ENCODE results near the gene NCOA7.
"Not testable (repeated sequence)": the region's sequence is repeated elsewhere in the genome, so short reads cannot be mapped to it uniquely, and the experiment has no call there.

The NCOA7 gene

DNA sequence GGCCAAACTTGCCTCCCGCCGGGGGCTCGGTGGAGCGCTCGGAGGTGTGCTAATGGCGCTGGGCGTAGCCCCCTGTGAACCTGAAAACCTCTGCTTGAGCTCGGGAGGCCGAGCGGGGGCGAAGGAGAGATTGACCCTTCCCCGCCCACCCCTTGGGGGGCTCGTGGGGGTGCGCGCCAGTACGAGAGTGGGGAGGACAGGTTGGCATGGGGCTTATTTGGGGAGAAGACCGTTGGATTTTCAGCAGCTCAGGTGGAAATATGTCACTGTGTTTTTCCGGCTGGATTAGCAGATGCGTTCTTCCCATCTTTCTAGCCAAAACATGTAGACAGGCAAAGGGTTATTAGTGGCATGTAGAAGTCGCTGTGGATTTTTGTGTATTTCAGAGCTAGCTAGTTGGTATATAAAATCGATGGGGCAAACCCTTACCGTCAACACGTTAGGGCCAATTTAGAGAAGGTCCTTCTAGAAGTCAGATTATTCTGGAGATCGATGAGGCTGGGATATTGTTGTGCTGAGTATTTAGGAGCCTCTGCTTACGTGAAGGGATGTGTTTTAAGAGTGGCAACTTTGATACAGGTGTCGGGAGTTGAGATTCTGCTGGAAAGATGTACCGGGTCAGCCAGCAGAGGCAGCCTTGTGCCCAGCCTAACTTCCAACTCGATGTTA, 525 bp downstream of the NCOA7 start:
- no peak for DNase-seq (ENCODE audit: low read depth)

DNA sequence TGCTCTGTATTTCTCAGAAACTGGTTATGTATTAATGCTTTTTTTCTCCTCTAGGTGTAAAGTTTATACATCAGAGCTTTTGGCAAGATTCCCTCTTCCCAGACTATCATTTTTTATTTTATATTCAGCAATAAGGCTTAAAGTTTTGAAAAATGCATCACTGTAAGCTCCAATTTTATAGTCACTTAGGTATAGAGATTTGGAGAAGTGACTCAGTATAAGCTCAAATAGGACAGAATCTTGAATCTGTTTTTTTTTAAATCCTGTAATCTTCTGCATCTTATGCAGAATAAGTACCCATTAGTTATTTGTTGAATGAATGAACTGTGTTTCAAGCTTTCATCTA, 1.0 kb downstream of the NCOA7 start:
- DNase-seq (ENCODE audit: low read depth): no peak

DNA sequence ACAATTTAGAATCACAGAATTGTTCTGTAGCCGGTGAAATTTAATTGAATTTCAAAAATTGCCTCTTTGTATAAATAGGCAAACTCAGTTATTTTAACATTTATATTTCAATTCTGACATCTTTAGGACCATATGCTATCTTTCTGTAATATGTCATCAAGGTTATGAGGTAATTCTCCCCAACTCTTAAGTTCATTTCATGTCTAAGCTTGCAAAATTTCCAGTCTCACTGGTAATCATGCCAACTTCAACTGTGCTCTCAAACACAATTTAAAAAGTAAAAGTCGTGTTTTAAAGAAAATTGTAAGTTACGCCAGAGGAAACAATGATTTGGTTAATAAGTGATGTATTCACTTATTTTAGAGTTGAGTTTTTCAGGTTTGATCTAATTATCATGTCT, 1.4 kb downstream of the NCOA7 start:
- no peak for DNase-seq (ENCODE audit: low read depth)

DNA sequence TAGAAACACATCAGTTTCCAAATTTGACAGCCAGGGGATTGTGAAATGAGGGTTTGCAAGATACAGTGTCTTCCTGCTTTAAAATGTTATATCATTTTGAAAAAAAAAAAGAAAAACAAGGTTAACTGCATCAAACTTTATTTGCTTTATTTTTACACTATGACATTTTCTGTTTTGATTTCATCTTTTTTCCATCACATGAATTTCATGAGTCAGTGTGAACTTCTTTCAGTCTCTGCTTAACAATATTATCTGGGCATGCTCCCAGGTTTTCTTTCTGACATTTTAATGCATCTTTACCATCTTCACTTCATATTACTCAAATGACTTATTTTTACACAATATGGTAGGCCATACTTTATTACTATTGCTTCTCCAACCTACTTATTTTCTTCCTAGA, 1.9 kb downstream of the NCOA7 start:
- DNase-seq (ENCODE audit: low read depth): no peak

DNA sequence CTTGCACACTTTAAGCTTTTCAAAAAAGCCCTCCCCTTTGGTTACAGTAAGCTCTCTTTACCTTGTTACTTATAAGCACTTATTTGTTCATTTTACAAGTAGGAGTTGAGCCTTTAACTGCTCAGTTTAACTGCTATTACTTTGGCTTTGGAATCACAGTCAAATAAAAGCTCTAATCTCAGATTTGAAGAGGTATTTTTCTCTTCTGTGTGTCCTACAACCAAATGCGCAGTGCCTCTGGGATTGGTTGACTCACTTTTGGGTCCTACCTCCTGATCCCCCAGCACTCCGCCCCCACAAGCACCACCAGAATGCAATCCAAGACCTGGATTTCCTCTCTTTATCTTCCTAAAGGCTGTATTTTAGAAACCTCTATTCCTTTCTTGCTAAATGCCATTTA, 2.5 kb downstream of the NCOA7 start:
- DNase-seq (ENCODE audit: low read depth): no peak

DNA sequence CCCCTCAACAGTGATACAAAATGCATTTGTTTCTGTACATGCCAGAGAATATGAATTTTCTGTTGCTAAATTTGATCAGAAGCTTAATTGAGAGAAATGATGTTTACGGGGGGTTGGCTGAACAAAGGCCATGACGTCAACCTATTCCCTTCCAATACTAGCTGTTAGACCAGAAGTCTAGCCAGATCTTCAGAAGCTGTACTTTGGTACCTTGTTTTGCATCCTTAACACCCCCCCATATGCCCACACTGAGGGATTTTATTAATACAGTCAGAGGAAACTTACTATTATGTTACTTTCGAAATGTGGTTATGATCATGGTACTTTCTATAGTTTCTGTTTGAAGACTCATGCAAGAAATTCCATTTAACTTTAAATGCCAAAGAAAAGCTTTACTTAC, 3.1 kb downstream of the NCOA7 start:
- no peak for DNase-seq (ENCODE audit: low read depth)

DNA sequence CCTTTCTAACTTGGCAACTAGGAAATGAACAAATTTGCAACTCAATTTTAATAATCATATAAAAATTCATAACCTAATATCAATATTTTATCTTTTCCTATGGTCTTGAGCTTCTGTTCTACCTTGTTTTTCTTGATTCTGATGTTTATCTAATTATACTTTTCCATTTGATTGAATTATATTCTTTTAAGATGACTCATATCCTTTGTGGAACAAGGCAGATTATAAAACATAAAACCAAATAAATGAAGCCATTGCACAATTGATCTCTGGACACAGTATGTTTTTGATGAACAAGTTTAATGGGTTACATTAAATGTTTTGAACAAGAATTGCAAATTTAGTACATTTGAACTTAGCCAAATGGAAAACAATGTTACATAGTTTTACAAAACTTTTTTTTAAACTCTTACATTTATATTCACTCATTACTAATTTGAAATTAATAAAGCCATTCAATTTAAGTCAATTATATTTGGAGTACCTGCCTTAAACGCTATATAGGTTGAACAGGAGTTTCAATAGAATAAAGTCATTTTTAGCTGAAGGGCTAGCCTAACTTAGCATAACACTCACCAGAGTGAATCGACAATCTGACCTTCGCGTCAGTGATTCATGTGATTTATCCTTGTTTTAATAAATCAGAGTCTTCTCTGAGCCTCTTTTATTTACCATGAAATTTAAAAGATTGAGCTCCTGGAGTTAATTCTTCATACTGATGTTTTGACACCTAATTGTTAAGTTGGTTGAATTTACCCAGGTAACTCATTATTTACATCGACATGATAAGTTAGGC, 3.8 kb downstream of the NCOA7 start:
- DNase-seq (ENCODE audit: low read depth): no peak

DNA sequence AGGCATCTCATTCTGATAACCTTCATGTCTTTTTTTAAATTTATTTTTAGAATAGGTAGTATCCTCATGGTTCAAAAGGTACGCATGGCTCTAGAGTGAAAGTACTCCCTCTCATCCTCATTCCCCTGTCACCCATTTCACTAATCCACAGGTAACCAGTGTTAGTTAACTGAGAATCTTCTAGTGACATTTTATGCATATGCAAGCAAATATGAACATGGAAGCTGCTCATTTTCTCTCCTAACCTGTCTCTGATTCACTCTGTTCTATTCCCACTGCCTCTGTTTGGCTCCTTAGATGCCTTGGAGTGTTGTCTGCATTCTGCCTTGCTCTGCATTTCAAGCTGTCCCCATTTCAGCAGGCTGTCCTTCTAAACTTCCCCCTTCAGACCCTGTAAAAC, 4.5 kb downstream of the NCOA7 start:
- DNase-seq (ENCODE audit: low read depth): no peak

DNA sequence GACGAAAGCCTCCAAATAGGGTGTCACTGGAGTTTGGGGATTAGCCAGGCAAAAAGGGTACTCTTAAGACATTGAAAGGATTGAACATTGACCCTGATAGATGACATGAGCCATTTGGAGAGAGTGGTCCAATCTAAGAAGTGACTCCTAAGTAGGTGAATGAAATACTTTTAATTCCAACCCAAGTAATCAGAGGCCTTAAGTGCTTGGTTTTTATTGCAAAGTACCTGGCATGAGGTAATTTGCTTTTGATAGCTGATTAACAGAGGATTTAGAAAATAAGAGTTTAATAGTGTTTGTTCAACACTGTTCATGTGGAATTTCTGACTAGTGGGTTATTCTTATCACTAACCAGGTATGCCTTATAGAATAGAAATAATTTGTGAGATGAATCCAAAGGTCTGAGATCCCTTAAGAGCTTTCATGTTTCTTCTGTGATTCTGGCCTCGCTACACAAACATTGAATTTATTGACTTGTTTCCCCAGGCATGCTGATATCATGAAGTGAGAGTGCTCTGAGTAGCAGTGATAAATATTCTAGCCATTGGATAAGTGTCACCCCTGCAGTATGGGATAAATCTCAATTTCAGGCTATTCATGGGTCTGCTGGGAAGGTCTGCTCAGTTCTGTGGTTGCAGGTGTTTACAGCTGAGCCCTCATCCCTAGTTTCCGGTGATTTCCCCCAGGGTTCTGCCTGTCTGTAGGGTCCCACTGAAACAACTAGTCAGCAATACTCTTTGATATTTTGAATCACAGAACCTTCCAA, 6.5 kb downstream of the NCOA7 start:
- DNase-seq (ENCODE audit: low read depth): no peak

DNA sequence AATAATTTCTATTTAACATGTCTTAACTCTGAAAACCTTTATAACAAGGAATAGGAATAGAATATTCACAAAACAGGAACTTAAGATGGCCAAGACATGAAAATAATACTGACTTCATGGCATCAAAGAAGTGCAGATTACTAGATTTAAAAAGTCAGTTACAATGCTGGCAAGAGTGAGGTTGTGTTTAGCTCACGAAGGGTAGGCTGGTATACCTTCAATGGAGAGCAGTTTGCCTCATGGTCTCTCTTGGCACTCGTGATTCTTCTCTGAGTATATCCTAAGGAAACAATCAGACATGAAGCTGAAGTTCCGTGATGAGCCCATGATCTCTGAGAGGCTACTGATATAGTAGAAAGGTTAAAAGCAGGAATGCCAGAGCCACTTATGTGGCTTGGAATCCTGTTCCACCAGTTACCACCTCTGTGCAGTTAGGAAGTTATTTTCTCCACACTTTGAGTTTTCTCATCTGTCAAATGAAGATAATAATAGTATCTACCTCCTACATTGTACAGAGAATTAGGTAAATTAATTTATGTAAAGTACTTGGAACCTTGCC, 7.2 kb downstream of the NCOA7 start:
- no peak for DNase-seq (ENCODE audit: low read depth)

DNA sequence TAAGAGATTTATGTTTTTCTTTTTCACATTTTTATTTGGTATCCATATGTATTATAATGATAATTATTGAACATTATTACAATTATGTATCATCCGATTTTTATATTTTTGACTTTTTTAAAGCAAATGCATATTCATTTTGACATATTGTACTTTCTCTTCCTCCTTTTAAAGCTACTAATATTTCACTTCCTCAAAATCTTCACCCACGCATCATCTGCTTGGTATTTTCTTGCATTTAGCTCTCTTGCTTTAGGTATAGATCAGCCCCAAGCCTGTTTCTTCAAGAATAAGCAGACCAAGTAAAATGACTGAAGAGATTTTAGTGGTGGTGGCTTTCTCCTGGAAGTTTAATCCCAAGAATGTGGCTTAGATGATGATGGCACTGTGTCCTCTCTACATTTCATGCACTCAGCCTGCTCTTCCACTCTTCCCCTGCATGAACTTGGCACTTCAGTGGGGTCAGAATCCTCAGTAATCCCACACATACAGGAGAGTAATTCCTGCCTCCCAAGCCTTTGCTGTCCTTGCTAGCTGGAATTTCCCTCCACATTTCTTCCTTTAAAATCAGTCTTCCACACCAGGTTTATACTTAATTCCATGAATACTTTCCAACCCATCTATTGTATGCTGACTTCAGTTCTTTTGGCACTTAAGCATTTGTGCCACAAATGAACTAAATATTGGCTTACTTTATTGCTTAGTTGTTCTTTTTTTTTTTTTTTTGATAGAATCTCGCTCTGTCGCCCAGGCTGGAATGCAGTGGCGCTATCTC, 8.2 kb downstream of the NCOA7 start:
- no peak for DNase-seq (ENCODE audit: low read depth)

DNA sequence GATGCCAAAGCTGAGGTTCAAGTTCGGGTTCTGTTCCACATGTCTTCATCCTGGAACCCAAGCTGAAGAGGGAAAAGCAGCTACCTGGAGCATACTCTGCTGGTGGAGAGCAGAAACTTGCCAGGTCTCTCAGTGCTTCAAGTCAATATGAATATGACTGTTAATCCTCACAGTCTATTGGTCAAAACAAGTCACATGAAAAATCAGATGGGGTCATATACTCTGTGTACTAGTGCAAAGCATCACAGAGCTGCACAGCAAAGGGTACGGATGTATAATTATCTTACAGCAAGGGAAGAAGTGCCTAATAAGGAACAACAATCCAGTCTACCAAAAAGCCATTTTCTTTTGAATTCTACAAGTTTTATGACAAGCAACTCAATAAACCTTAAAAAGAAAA, 11.6 kb downstream of the NCOA7 start:
- no peak for DNase-seq (ENCODE audit: low read depth)

DNA sequence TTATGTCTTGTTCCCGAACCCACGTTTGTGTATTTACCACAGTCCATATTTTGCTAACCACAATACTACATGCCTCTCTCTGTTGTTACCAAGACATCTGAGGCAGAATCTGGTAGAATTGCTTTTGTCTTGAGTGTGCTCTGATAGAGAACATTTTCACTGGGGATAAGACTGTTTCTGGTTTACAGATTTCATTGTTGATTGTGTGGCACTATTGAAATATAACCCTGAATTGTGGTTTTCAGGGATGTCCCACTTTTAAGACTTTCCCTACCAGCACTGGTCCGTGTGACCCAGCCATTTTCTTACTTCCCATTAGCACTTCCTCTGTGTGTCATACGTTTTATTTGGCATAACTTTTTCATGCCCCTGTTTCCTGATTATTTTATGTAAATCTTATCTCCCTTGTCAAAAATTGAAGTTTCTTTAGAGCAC, 12.2 kb downstream of the NCOA7 start:
- DNase-seq (ENCODE audit: low read depth): no peak

DNA sequence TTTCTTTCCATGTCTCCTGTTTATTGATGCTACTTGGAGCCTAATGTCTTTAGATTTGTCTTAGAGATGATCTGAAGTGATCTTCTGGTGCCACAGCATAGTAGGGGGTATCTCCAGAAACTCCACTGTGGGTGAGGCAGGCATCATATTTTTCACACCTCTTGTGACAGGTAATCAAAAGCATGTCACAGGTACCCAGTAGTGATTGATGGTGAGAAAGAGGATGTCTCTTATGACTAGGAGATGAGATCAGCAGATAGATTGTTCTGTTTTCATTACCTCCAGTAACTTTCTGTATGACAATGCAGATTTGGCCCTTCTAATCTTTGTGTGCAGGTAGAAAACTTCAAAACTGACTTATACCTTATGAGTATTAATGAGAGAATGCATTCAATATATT, 13.5 kb downstream of the NCOA7 start:
- DNase-seq (ENCODE audit: low read depth): no peak

DNA sequence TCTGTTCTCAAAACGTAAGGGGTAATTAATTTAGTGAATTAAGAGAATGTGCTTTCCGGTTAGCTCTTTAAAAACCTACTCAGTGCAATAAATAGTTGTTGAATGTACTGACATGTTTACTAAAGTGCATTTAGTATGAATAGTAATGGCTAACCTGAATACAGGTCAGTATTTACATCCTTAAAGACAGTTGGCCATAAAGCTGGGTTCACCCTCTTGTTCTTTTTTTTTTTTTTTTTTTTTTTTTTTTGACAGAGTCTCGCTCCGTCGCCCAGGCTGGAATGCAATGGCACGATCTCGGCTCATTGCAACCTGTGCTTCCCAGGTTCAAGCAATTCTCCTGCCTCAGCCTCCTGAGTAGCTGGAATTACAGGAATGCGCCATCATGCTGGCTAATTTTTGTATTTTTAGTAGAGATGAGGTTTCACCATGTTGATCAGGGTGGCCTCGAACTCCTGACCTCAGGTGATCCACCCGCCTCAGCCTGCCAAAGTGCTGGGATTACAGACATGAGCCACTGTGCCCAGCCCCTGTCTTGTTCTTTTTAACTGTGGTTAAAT, 14.2 kb downstream of the NCOA7 start:
- DNase-seq (ENCODE audit: low read depth): not testable (repeated sequence)

DNA sequence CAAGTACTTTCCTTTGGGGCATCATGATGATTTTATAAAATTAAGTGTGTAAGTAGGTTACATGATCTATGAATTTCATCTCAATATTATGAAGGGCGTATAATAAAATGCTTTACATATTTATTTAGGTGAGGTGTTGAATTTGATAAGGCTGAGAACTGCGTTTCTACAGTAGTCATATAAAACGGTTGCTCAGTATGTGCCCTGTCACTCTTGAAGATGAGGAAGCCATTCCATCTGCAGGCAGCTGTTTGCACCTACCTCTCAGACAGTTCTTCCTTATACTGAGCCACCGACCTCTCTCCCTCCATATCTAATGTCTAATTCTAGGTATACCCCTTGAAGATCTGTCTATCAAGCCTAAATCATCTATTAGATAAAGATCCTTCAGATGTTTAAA, 16.1 kb downstream of the NCOA7 start:
- no peak for DNase-seq (ENCODE audit: low read depth)

DNA sequence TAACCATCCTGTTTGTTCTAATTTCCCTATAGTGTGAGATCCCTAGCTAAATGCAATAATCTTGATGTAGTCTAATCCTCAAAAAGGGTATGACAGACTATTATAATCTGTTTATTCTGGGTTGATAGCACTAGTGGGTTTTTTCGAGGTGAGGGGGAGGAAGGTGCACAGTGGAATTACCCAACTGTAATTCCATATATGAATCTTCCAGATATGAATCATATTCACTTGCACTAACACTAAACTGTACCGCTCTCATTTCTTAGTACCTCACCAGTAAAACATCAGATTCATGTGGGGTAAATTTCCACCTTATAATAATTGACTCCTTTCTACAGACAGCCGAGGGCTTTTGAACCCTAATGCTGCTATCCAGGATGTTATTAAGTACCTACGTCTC, 16.5 kb downstream of the NCOA7 start:
- DNase-seq (ENCODE audit: low read depth): no peak

DNA sequence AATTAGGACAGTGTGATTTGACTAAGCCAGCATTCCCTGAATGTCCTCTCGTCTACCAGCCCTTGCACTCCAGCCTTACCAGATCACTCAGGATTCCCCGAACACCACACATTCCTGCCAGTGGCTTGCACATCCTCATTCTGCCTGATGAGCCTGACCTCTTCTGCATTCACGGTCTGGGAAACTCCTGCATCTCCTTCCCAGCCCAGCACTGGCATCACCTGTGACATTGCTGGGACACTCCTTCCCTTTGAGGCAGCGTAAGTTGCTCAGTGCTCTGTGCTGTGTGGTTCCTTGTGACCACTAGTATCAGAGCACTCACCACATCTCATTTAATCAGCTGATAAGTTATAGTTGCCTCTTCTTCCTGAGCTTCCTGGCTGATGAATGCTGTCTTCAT, 17.3 kb downstream of the NCOA7 start:
- DNase-seq (ENCODE audit: low read depth): no peak

DNA sequence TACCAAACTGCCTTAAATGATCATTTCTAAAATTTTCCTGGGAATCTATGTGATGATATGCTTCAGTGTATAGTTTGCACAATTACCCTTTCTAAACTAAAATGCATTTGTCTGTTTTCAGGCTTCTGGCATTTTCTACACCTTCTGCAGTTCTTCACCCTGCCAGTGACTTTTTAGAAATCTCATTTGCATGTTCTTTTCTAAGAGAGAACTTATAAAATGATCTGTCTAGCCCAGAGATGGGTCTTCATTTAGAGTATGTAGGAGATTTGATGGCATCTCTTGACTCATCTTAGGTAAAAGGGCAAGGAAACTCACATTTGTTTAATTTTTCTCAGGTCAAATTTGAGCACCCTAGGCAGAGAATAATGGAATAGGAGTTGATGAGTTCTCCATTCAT, 17.8 kb downstream of the NCOA7 start:
- no peak for DNase-seq (ENCODE audit: low read depth)

DNA sequence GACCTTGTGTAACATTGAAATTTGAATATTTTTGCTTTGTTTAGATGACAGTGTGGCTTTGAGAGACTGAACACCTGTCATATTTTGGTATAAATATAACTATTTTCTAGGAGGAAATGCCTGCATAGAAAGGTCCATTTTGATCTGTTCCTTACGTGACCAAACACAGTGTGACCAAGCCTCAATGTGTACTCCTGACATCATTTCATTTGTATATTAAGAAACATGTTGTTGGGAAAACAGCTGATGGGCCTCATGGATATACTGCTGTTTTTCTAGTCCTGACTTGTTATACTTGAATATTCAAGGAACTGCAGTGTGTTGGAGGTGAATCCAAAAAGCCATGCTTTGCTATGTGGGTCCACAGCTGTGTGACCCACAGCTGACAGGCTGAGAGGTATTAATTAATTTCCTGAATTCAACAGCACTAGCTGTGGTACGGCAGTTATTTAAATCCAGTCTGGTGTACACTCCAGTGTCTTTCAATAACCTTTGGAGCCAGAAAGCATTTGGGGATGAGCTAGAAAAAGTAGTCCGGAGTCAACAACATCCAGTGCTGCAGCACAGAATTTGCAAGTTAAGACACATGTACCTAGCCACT, 18.9 kb downstream of the NCOA7 start:
- no peak for DNase-seq (ENCODE audit: low read depth)

DNA sequence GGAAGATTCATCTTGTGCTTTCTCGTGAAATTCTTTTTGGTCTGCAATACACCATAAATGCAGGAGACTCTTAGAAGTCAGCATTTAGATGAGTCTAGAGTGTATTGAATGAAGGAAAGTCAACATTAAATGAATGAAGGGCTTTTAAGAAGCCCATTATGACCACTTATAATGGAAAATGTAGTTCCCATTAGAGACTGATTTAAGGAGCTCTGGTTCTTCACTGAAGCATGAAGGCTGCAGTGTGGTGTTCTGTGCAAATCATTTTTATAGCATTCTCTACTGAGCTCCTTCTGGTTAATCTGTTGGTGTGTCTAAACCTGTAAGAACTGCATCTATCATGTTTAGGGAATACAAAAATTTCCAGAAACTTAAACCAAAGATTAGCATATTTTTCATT, 19.7 kb downstream of the NCOA7 start:
- DNase-seq (ENCODE audit: low read depth): no peak

All from activated T-cell treated with anti-CD3 and anti-CD28 coated beads for 24 hours (primary cell).